NCI-H2196 treated with DMSO at 0.1 percent for 48 hours (cell line): ENCODE results near the gene FBLN7.
A peak's percentile ranks its signal among the peaks of the same experiment; 100 is the strongest.
"Not testable (repeated sequence)": the region's sequence is repeated elsewhere in the genome, so short reads cannot be mapped to it uniquely, and the experiment has no call there.

Experiments used
- DNase-seq: peaks from one replicate; lab custom pipeline; 2025; ENCODE audit not compliant: unreplicated experiment; lab: John Stamatoyannopoulos, UW

The FBLN7 gene

GRCh38 chr2:112138159-112139032 is at the start of gene FBLN7:
Gene FBLN7 (plus strand): TSS chr2:112138385. CDS start chr2:112138656, 271 bp downstream.
- DNase-seq: peak; percentile 7

- DNase-seq: no peak
Observed at GRCh38 chr2:112089375-112089774, 48.8 kb upstream of the FBLN7 start.

GRCh38 chr2:112092286-112093041 is 45.7 kb upstream of the FBLN7 start:
- no peak for DNase-seq

GRCh38 chr2:112093216-112093615 is 45.0 kb upstream of the FBLN7 start:
- no peak for DNase-seq

- no peak for DNase-seq
Observed at GRCh38 chr2:112095681-112096080, 42.5 kb upstream of the FBLN7 start.

- DNase-seq: no peak
Observed at GRCh38 chr2:112096098-112096497, 42.1 kb upstream of the FBLN7 start.

- DNase-seq: no peak
Observed at GRCh38 chr2:112108178-112108832, 29.9 kb upstream of the FBLN7 start.

- no peak for DNase-seq
Observed at GRCh38 chr2:112109278-112109677, 28.9 kb upstream of the FBLN7 start.

- no peak for DNase-seq
Observed at GRCh38 chr2:112110966-112111365, 27.2 kb upstream of the FBLN7 start.

GRCh38 chr2:112113354-112113753 is 24.8 kb upstream of the FBLN7 start:
- DNase-seq: not testable (repeated sequence)

- no peak for DNase-seq
Observed at GRCh38 chr2:112118148-112118547, 20.0 kb upstream of the FBLN7 start.

GRCh38 chr2:112121682-112122254 is 16.4 kb upstream of the FBLN7 start:
- DNase-seq: peak; percentile 46

- DNase-seq: no peak
Observed at GRCh38 chr2:112129060-112129459, 9.1 kb upstream of the FBLN7 start.

- DNase-seq: no peak
Observed at GRCh38 chr2:112133344-112133743, 4.8 kb upstream of the FBLN7 start.

GRCh38 chr2:112134120-112134519 is 4.1 kb upstream of the FBLN7 start:
- DNase-seq: no peak

GRCh38 chr2:112136096-112136495 is 2.1 kb upstream of the FBLN7 start:
- no peak for DNase-seq

GRCh38 chr2:112137516-112138158 is 548 bp upstream of the FBLN7 start:
- DNase-seq: peak; percentile 10

- DNase-seq: not testable (repeated sequence)
Observed at GRCh38 chr2:112139033-112139614, 939 bp downstream of the FBLN7 start.

GRCh38 chr2:112139661-112140204 is 1.5 kb downstream of the FBLN7 start:
- DNase-seq: not testable (repeated sequence)

- DNase-seq: no peak
Observed at GRCh38 chr2:112140205-112140802, 2.1 kb downstream of the FBLN7 start.
